K562 treated with DMSO at 1 percent for 4 hours (cell line): ENCODE data around the gene IZUMO4. TPM values are rescaled to one million over a fixed set of nuclear protein-coding genes. Genes with fewer than 3 reads are reported as not detected.

ENCODE experiments used
- total RNA-seq: library from RNA; unstranded; fragments of 300-600 nt; gene quantifications from 2 replicates; pipeline ENCODE4 v1.2.3, GENCODE V29; 2022; ENCODE audit not compliant: insufficient read depth

IZUMO4 gene, protein sequence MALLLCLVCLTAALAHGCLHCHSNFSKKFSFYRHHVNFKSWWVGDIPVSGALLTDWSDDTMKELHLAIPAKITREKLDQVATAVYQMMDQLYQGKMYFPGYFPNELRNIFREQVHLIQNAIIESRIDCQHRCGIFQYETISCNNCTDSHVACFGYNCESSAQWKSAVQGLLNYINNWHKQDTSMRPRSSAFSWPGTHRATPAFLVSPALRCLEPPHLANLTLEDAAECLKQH
- 1.6 and 2.1 TPM in 2 replicates for total RNA-seq

DNA sequence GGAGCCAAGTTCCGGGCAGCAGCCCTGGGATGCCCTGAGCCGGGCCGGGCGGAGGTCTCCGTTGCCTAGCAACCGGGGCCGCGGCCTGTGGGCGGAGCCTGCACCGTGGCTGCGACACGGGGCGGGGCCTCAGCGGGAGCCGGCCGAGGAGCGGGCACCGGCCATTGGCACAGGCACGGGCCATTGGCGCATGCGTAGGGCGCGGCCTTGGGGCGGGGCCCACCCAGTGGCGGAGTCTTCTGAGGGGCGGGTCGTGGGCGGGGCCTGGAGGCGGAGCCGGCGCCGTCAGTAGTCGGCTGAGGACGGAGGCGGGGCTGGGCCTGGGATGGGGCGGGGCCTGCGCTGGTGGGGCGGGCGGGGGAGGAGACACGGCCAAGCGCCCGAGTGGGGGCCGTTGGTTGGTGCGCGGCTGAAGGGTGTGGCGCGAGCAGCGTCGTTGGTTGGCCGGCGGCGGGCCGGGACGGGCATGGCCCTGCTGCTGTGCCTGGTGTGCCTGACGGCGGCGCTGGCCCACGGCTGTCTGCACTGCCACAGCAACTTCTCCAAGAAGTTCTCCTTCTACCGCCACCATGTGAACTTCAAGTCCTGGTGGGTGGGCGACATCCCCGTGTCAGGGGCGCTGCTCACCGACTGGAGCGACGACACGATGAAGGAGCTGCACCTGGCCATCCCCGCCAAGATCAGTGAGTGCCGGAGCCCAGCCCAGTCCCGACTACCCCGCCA, at the start of gene IZUMO4:
Gene IZUMO4, plus strand, starts transcription at position 436 of the 723 bp plus-strand sequence. Its CDS starts 31 bp downstream, at position 467.

DNA sequence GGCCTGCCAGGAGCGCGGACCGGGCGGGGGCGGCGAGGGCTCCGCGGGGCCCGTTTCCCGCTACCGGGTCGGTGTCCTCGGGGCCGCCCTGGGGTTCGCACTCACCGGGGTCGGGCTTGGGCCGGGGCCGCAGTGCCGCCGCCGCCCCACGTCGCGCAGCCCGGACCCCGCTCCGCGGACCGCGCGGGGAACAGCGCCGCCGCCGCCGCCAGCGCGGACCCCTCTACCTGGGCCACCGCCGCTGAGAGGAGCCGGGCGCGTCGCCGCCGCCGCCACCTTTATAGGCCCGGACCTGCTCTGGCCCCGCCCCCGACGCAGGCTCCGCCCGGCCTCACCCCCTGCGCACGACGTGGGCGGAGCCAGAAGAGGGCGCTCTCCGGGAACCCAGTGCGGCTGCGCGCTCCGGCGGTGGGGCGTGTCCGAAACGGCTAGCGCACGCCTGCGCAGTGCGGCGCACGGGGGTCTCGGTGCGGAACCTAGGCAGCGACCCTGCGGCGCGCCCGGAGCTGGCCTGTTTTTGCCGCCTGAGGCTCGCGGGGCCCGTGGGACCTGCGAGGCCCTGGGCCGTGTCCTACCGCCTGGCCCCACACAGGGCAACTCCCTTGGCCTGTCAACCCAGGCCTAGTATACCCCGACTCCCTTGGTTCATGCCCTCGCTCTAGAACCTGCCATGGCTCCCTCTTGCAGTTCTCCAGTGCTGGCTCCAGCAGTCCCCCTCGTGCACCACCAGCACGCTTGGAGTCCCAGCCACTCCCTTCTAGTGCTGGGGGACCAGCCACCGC, 45.5 kb upstream of the IZUMO4 start, which contains the start of gene MKNK2:
Gene MKNK2, minus strand, starts transcription at position 254 of the 782 bp plus-strand sequence. CDS start 393 bp downstream, outside the sequence.

DNA sequence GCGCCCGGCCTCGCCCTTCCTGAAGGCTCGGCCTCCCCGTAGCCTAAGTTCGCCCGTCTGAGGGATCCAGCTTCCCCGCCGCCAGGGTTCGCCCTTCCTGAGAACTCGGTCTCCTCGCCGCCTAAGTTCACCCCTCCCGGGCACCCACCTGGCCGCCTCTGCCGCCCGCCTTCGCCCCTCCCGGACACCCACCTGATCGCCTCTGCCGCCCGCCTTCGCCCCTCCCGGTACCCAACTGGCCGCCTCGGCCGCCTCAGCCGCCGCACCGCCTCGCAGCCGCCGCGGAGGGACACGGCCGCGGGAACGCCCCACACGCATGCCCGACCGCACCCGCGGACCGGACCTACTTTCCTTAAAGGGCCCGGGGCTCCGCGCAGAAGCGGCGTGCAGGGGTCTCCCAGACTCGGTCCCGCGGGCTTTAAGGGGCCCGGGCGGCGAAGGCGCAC, 658 bp upstream of the IZUMO4 start, which contains the start of gene MOB3A:
Gene MOB3A, minus strand, starts transcription at position 293 of the 446 bp plus-strand sequence. CDS start 17,766 bp downstream, outside the sequence.

Other genes starting within 250 kb of the IZUMO4 start
- 29.2 and 37.3 TPM in 2 replicates for gene REXO1, start 248.4 kb upstream of the IZUMO4 start, total RNA-seq
- gene KLF16, start 233.3 kb upstream of the IZUMO4 start, total RNA-seq, result 18.8 and 36.0 TPM in 2 replicates
- 138 and 148 TPM in 2 replicates for gene ABHD17A, start 211.4 kb upstream of the IZUMO4 start, total RNA-seq
- gene ADAT3, start 191.5 kb upstream of the IZUMO4 start, total RNA-seq, result 17.2 and 23.5 TPM in 2 replicates
- gene SCAMP4, start 191.5 kb upstream of the IZUMO4 start, total RNA-seq, result 54.0 and 61.0 TPM in 2 replicates
- gene CSNK1G2, start 155.7 kb upstream of the IZUMO4 start, total RNA-seq, result 70.6 and 94.9 TPM in 2 replicates
- gene BTBD2, start 81.2 kb upstream of the IZUMO4 start, total RNA-seq, result 73.4 and 74.1 TPM in 2 replicates
- 307 and 424 TPM in 2 replicates for gene MKNK2, start 45.7 kb upstream of the IZUMO4 start, total RNA-seq
- 9.4 and 12.8 TPM in 2 replicates for gene MOB3A, start 589 bp upstream of the IZUMO4 start, total RNA-seq
- gene AP3D1, start 54.7 kb downstream of the IZUMO4 start, total RNA-seq, result 105 and 113 TPM in 2 replicates
- gene DOT1L, start 67.0 kb downstream of the IZUMO4 start, total RNA-seq, result 33.4 and 48.5 TPM in 2 replicates
- 161 and 165 TPM in 2 replicates for gene PLEKHJ1, start 139.4 kb downstream of the IZUMO4 start, total RNA-seq
- 91.7 and 92.4 TPM in 2 replicates for gene SF3A2, start 139.9 kb downstream of the IZUMO4 start, total RNA-seq
- gene AMH, start 152.4 kb downstream of the IZUMO4 start, total RNA-seq, result 29.5 and 37.7 TPM in 2 replicates
- gene JSRP1, start 159.5 kb downstream of the IZUMO4 start, total RNA-seq, result not detected in 2 replicates
- gene PEAK3, start 185.3 kb downstream of the IZUMO4 start, total RNA-seq, result not detected in 2 replicates
- 0.57 and 1.7 TPM in 2 replicates for gene LINGO3, start 211.2 kb downstream of the IZUMO4 start, total RNA-seq
- 318 and 387 TPM in 2 replicates for gene LSM7, start 231.7 kb downstream of the IZUMO4 start, total RNA-seq
- 63.0 and 78.0 TPM in 2 replicates for gene SPPL2B, start 231.8 kb downstream of the IZUMO4 start, total RNA-seq